Left ventricle myocardium inferior (tissue), 1 donor: ENCODE data around the gene MCF2L2. TPM values are rescaled to one million over a fixed set of nuclear protein-coding genes. Genes with fewer than 3 reads are reported as not detected.
A peak's percentile ranks its signal among the peaks of the same experiment; 100 is the strongest.

ENCODE experiments used
- DNase-seq: peaks from one replicate; pipeline ENCODE4 v3.0.0-alpha.2; 2020
- H3K27ac ChIP-seq: fragments of 200-600 bp; replicated peaks from 2 replicates; pipeline ENCODE4 v1.8.0; 2021
- H3K27me3 ChIP-seq: fragments of 200-600 bp; 2 replicates; pipeline ENCODE4 v1.8.0; 2021; ENCODE audit warnings: low read depth
- H3K36me3 ChIP-seq: fragments of 200-600 bp; 2 replicates; pipeline ENCODE4 v1.8.0; 2021
- H3K4me1 ChIP-seq: fragments of 200-600 bp; 2 replicates; pipeline ENCODE4 v1.8.0; 2021
- H3K4me3 ChIP-seq: fragments of 200-600 bp; 2 replicates; pipeline ENCODE4 v1.8.0; 2021; ENCODE audit warnings: mild to moderate bottlenecking, moderate library complexity
- H3K9me3 ChIP-seq: fragments of 200-600 bp; replicated peaks from 2 replicates; pipeline ENCODE4 v1.8.0; 2021
- intact Hi-C: fragments of 100-400 bp; cut with micrococcal nuclease; formaldehyde crosslinking; loops from one replicate; pipeline ENCODE4 v1.11.0; 2022
- total RNA-seq: library from RNA; stranded (reverse); fragmentation: NEBNext Ultra II Directional; extraction: Animal tissue kit (Norgen Biotek cat#: 25700); gene quantifications from one replicate; pipeline ENCODE4 v1.2.1, GENCODE V29; 2021
- TF ChIP-seq, protein P1 (sequence below): fragments of 200-600 bp; IDR thresholded peaks from 2 replicates; pipeline ENCODE4 v1.8.0; 2021; ENCODE audit warnings: antibody characterized with exemption, mild to moderate bottlenecking, borderline replicate concordance
- donor health status: DM: no; HTN: yes; CAD: no; lungs with severe emphysema.

The MCF2L2 gene
- total RNA-seq, 1 donor from 2014 or later, result 0.91 TPM

- Histone ChIP-seq H3K27ac (no peak overlapping the region), H3K27me3 (no peaks in the 10 kb centered on the region), H3K36me3 (no peaks in the 10 kb centered on the region), H3K4me3 (no peak overlapping the region), H3K9me3 (no peaks in the 10 kb centered on the region), H3K4me1 (peaks cover 21% of the 10 kb centered on the region)
- TF ChIP-seq, protein P1, sequence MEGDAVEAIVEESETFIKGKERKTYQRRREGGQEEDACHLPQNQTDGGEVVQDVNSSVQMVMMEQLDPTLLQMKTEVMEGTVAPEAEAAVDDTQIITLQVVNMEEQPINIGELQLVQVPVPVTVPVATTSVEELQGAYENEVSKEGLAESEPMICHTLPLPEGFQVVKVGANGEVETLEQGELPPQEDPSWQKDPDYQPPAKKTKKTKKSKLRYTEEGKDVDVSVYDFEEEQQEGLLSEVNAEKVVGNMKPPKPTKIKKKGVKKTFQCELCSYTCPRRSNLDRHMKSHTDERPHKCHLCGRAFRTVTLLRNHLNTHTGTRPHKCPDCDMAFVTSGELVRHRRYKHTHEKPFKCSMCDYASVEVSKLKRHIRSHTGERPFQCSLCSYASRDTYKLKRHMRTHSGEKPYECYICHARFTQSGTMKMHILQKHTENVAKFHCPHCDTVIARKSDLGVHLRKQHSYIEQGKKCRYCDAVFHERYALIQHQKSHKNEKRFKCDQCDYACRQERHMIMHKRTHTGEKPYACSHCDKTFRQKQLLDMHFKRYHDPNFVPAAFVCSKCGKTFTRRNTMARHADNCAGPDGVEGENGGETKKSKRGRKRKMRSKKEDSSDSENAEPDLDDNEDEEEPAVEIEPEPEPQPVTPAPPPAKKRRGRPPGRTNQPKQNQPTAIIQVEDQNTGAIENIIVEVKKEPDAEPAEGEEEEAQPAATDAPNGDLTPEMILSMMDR, result no peak
- intact Hi-C loops, result no loop called here
- DNase-seq, result no peak
These were observed 116.0 kb downstream of the MCF2L2 start for GRCh38 chr3:183312433-183312832.

GRCh38 chr3:183310936-183311335 lies 117.5 kb downstream of the MCF2L2 start:
- Histone ChIP-seq H3K27me3 (no peaks in the 10 kb centered on the region), H3K4me1 (peaks cover 32% of the 10 kb centered on the region), H3K9me3 (no peaks in the 10 kb centered on the region), H3K27ac (no peak overlapping the region), H3K4me3 (no peak overlapping the region), H3K36me3 (no peaks in the 10 kb centered on the region)
- DNase-seq, result no peak
- TF ChIP-seq, protein P1, result no peak
- intact Hi-C loops, result no loop called here

GRCh38 chr3:183309276-183309675 lies 119.1 kb downstream of the MCF2L2 start:
- Histone ChIP-seq H3K27me3 (no peaks in the 10 kb centered on the region), H3K4me1 (peaks cover 39% of the 10 kb centered on the region), H3K9me3 (no peaks in the 10 kb centered on the region), H3K36me3 (no peaks in the 10 kb centered on the region), H3K27ac (peak overlapping the region; percentile 64), H3K4me3 (no peak overlapping the region)
- TF ChIP-seq, protein P1, result no peak
- intact Hi-C loops, result no loop called here
- DNase-seq, result peak; percentile 62

DNA sequence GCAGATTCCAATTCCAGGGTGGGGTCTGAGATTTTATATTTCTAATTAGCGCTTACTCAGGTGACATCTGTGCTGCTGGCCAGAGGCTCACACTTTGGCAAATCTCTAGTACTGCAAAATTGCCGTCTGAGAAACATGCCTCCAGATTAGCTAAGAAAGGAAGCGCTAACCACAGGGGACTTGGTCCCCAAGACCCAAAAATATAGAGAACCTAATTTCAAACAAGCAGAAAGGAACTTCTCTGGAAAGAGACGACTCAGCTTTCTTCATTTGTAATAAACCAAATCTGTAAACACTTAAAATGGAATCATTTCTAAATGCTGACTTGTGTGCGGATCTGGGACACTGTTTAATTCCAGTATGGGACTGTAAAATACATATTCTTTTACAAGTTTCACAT lies 119.7 kb downstream of the MCF2L2 start:
- no peaks in the 10 kb centered on the region for H3K9me3 ChIP-seq
- peaks cover 39% of the 10 kb centered on the region for H3K4me1 ChIP-seq
- peak overlapping the region; percentile 64 for H3K27ac ChIP-seq
- intact Hi-C loops, result no loop called here
- TF ChIP-seq, protein P1, result no peak
- H3K27me3 ChIP-seq, result no peaks in the 10 kb centered on the region
- DNase-seq, result no peak
- H3K36me3 ChIP-seq, result no peaks in the 10 kb centered on the region
- H3K4me3 ChIP-seq, result no peak overlapping the region

DNA sequence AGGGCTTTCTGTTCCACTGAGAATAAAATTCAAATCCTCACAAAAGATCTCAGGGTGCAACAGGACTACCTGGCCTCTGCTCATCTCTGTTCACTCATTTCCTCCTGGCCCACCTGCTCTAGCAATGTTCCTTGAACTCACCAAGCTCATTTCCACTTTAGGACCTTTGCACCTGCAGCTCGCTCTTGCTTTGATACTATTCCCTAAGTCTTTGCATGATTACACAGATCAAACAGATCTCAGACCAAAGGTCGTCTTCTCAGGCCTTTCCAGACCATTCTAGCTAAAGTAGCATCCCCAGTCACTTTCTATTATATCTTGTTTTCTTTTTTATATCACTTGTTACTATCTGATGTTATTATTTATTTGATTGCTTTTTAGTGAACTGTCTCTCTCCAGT lies 120.7 kb downstream of the MCF2L2 start:
- H3K4me3 ChIP-seq, result no peak overlapping the region
- DNase-seq, result no peak
- no peaks in the 10 kb centered on the region for H3K36me3 ChIP-seq
- intact Hi-C loops, result no loop called here
- no peaks in the 10 kb centered on the region for H3K27me3 ChIP-seq
- TF ChIP-seq, protein P1, result no peak
- H3K9me3 ChIP-seq, result no peaks in the 10 kb centered on the region
- H3K27ac ChIP-seq, result no peak overlapping the region
- H3K4me1 ChIP-seq, result peaks cover 39% of the 10 kb centered on the region
